SK-N-SH (cell line): ENCODE measurements around the gene ZBTB4. TPM values are rescaled to one million over a fixed set of nuclear protein-coding genes. Genes with fewer than 3 reads are reported as not detected.

Experiments
- CHD2 ChIP-seq: fragments of 150-350 bp; IDR thresholded peaks from 2 replicates; pipeline ENCODE4 v1.6.1; 2018; ENCODE audit warnings: low read length; ENCODE audit not compliant: partially characterized antibody
- CTCF ChIP-seq: fragments of 200-600 bp; sonication (generic); IDR thresholded peaks from 2 replicates; pipeline ENCODE4 v1.6.1; 2017; ENCODE audit warnings: antibody characterized with exemption, mild to moderate bottlenecking, moderate library complexity
- ELF1 ChIP-seq: IDR thresholded peaks from 2 replicates; pipeline ENCODE4 v1.4.0; 2012
- EP300 ChIP-seq, 2 experiments: IDR thresholded peaks; 2 replicates each; pipeline versions ENCODE4 v1.4.0 to v1.6.1; 2012; ENCODE audit warnings: borderline replicate concordance in 1 of 2, low read depth in 1 of 2, low read length in 1 of 2
- EZH2phosphoT487 ChIP-seq: fragments of 200-600 bp; sonication (generic); IDR thresholded peaks from 2 replicates; pipeline ENCODE4 v1.6.1; 2017; ENCODE audit warnings: low read depth, mixed run types, mild to moderate bottlenecking, antibody characterized with exemption, moderate library complexity, borderline replicate concordance
- FOSL2 ChIP-seq: IDR thresholded peaks from 2 replicates; pipeline ENCODE4 v1.4.0; 2012; ENCODE audit warnings: low read depth, mild to moderate bottlenecking, moderate library complexity, borderline replicate concordance
- FOXM1 ChIP-seq: IDR thresholded peaks from 2 replicates; pipeline ENCODE4 v1.4.0; 2012; ENCODE audit warnings: low read depth, mild to moderate bottlenecking
- IRF3 ChIP-seq: fragments of 150-350 bp; IDR thresholded peaks from 2 replicates; pipeline ENCODE4 v1.6.1; 2016; ENCODE audit warnings: mild to moderate bottlenecking, low read depth, low read length
- JUND ChIP-seq: IDR thresholded peaks from 2 replicates; pipeline ENCODE4 v1.4.0; 2012
- MAX ChIP-seq: IDR thresholded peaks from 2 replicates; pipeline ENCODE4 v1.4.0; 2012; ENCODE audit warnings: low read depth
- NRF1 ChIP-seq: IDR thresholded peaks from 2 replicates; pipeline ENCODE4 v1.6.1; 2012; ENCODE audit warnings: low read depth, mild to moderate bottlenecking, low read length
- POLR2AphosphoS5 ChIP-seq: IDR thresholded peaks from 2 replicates; pipeline ENCODE4 v1.6.1; 2012; ENCODE audit warnings: low read depth, low read length
- RCOR1 ChIP-seq: fragments of 150-350 bp; IDR thresholded peaks from 2 replicates; pipeline ENCODE4 v1.6.1; 2017; ENCODE audit warnings: antibody characterized with exemption, low read length
- RXRA ChIP-seq: IDR thresholded peaks from 2 replicates; pipeline ENCODE4 v1.4.0; 2012; ENCODE audit warnings: low read depth, mild to moderate bottlenecking, borderline replicate concordance
- SIN3A ChIP-seq: IDR thresholded peaks from 2 replicates; pipeline ENCODE4 v1.6.1; 2012; ENCODE audit warnings: low read depth, mild to moderate bottlenecking, low read length, moderate library complexity, borderline replicate concordance
- SMC3 ChIP-seq: IDR thresholded peaks from 2 replicates; pipeline ENCODE4 v1.6.1; 2012; ENCODE audit warnings: low read depth, low read length, improper control_type of control experiment
- TAF1 ChIP-seq: IDR thresholded peaks from 2 replicates; pipeline ENCODE4 v1.6.1; 2012; ENCODE audit warnings: low read depth, mild to moderate bottlenecking, low read length, moderate library complexity, borderline replicate concordance
- TCF12 ChIP-seq: IDR thresholded peaks from 2 replicates; pipeline ENCODE4 v1.4.0; 2012
- TEAD4 ChIP-seq: IDR thresholded peaks from 2 replicates; pipeline ENCODE4 v1.4.0; 2012; ENCODE audit warnings: mild to moderate bottlenecking, borderline replicate concordance; ENCODE audit not compliant: insufficient read depth
- USF2 ChIP-seq: fragments of 150-350 bp; IDR thresholded peaks from 2 replicates; pipeline ENCODE4 v1.6.1; 2017; ENCODE audit warnings: antibody characterized with exemption, low read length, low read depth, borderline replicate concordance
- YY1 ChIP-seq: IDR thresholded peaks from 2 replicates; pipeline ENCODE4 v1.4.0; 2012; ENCODE audit warnings: low read depth, mild to moderate bottlenecking
- ZBTB33 ChIP-seq: IDR thresholded peaks from 2 replicates; pipeline ENCODE4 v1.4.0; 2012; ENCODE audit warnings: low read depth, borderline replicate concordance
- polyA plus RNA-seq, 3 experiments: library from polyadenylated mRNA; depleted of rRNA; stranded (reverse); fragments of >200 nt; gene quantifications; 2 replicates each; pipeline ENCODE4 v1.2.3, GENCODE V29; 2012

The ZBTB4 gene
- polyA plus RNA-seq, 1 of the 3 experiments (the other 2 are of a cell fraction) = 12.8 TPM

GRCh38 chr17:7484067-7484918, 4.9 kb upstream of the ZBTB4 start, which contains the start of gene POLR2A (continued):
- TF ChIP-seq CTCF (no peak), FOXM1 (no peak), CHD2 (peak; percentile 51), ZBTB33 (no peak), RXRA (no peak), MAX (peak; percentile 58; the same call in 1 of the 2 replicates), RCOR1 (peak; percentile 46; the same call in 1 of the 2 replicates), POLR2AphosphoS5 (peak; percentile 100), TAF1 (peak; percentile 98), TEAD4 (peak; percentile 11; the same call in 1 of the 2 replicates), EZH2phosphoT487 (no peak), YY1 (peak; percentile 50), EP300 (IDR thresholded peaks at IDR 0.05; ENCODE audit: borderline replicate concordance in 1 of 2, low read depth in 1 of 2, low read length in 1 of 2) (peak in 1 of 2 experiments; percentile 2; a peak in 2 of 4 replicates), TCF12 (no peak), ELF1 (no peak), IRF3 (no peak), FOSL2 (no peak), JUND (no peak), SMC3 (peak; percentile 18; the same call in 1 of the 2 replicates), USF2 (0 out of 2 replicates have a peak, but pooled peaks have one; percentile 2), SIN3A (peak; percentile 98), NRF1 (peak; percentile 96)
